ENCODE measurements around the gene IFNGR2. TPM values are rescaled to one million over a fixed set of nuclear protein-coding genes. Genes with fewer than 3 reads are reported as not detected.

The IFNGR2 gene
- total RNA-seq, 1 experiment from 2014 or later = 44.1 TPM

- no peak overlapping the region for H4K8ac ChIP-seq (replicated peaks; ENCODE audit: insufficient read length, low read depth, low read length)
- H3K4me2 ChIP-seq (ENCODE audit: insufficient read depth, insufficient read length, low read length) = no peak overlapping the region
- H3K23ac ChIP-seq (ENCODE audit: insufficient read length, low read depth, low read length) = no peak overlapping the region
- H3K4ac ChIP-seq (ENCODE audit: low read depth, low read length) = no peak overlapping the region
- H3K27me3 ChIP-seq (ENCODE audit: insufficient read depth, low read length) = no peaks in the 10 kb centered on the region
- Mint-ChIP-seq H3K27ac (peak overlapping the region in 1 of 3 experiments; percentile 15; a peak in 1 of 7 replicates), H3K4me1 (0 out of 4 replicates have a peak, but pooled peaks cover 0 to 5% of the 10 kb centered on the region in 2 experiments), H3K36me3 (ENCODE audit: insufficient read depth in 1 of 3, low read depth in 3 of 3) (peaks cover 9 to 17% (median 16%) of the 10 kb centered on the region in 3 experiments), H3K4me3 (no peak overlapping the region), H3K9me3 (peaks cover 15 to 22% of the 10 kb centered on the region in 2 experiments), H3K27me3 (ENCODE audit: low read depth) (peaks cover 3% of the 10 kb centered on the region)
- no peaks in the 10 kb centered on the region for H3K23me2 ChIP-seq (ENCODE audit: insufficient read length, low read depth, low read length, poor library complexity, severe bottlenecking)
- no peak for DNase-seq
- no peak overlapping the region for H2AFZ ChIP-seq (ENCODE audit: low read length)
- no peak overlapping the region for H2BK20ac ChIP-seq (ENCODE audit: low read depth, low read length, poor library complexity, severe bottlenecking)
- H2BK15ac ChIP-seq (ENCODE audit: low read depth, low read length) = no peak overlapping the region
- no peak overlapping the region for H2BK120ac ChIP-seq (ENCODE audit: low read depth, low read length, poor library complexity, severe bottlenecking)
- no peak overlapping the region for H3K18ac ChIP-seq (ENCODE audit: insufficient read length, low read depth, low read length)
- H3K4me1 ChIP-seq (ENCODE audit: insufficient read depth, low read length) = no peaks in the 10 kb centered on the region
- peaks cover 4% of the 10 kb centered on the region for H3K9me3 ChIP-seq (ENCODE audit: control insufficient read depth, low read depth, low read length)
- H3K79me2 ChIP-seq (ENCODE audit: insufficient read depth, low read length) = no peaks in the 10 kb centered on the region
- H4K91ac ChIP-seq (ENCODE audit: insufficient read length, low read depth, low read length) = no peak overlapping the region
- H3K9ac ChIP-seq (ENCODE audit: extremely low read depth, insufficient read length, low read length) = no peak overlapping the region
- H2AK5ac ChIP-seq (ENCODE audit: insufficient read length, low read length) = no peak overlapping the region
- no CpG with 5 or more reads among the region's 12 CpGs for whole genome bisulfite sequencing (ENCODE audit: extremely low coverage, insufficient read length, low lambda C conversion rate)
- TF ChIP-seq CTCF (conservative IDR thresholded peaks at IDR 0.05) = no peak
- no peaks in the 10 kb centered on the region for H4K20me1 ChIP-seq (ENCODE audit: control insufficient read depth, insufficient read depth, insufficient read length)
- H3T11ph ChIP-seq (ENCODE audit: low read length) = no peak overlapping the region
- no peak overlapping the region for H3K56ac ChIP-seq (ENCODE audit: insufficient read length, low read depth, low read length)
- no peak overlapping the region for H2BK12ac ChIP-seq (ENCODE audit: insufficient read length, low read depth, low read length)
- H3K14ac ChIP-seq (ENCODE audit: insufficient read depth, low read length) = no peak overlapping the region
- no peak overlapping the region for H2BK5ac ChIP-seq (ENCODE audit: insufficient read length, low read length)
- H4K5ac ChIP-seq (ENCODE audit: insufficient read length, low read depth, low read length) = no peak overlapping the region
- no peaks in the 10 kb centered on the region for H3K79me1 ChIP-seq (ENCODE audit: insufficient read depth, low read depth, low read length, poor library complexity, severe bottlenecking)
- no peak overlapping the region for H3K27ac ChIP-seq (ENCODE audit: insufficient read length, low read depth, low read length)
Measured at GRCh38 chr21:33372582-33372981, 30.6 kb upstream of the IFNGR2 start.
